Choroid plexus epithelial cell (primary cell): ENCODE measurements around the gene MINDY4B.
A peak's percentile ranks its signal among the peaks of the same experiment; 100 is the strongest.

Source experiments
- DNase-seq: peaks from one replicate; pipeline ENCODE4 v3.0.0-alpha.2; 2010; ENCODE audit warnings: low read depth
- H3K4me3 ChIP-seq: 2 replicates; pipeline ENCODE4 v1.5.1; 2011; ENCODE audit warnings: low read depth, mild to moderate bottlenecking, control low read depth, low read length, moderate library complexity
- TF ChIP-seq, protein P1 (sequence below): conservative IDR thresholded peaks from 2 replicates; pipeline ENCODE4 v1.5.1; 2011; ENCODE audit warnings: low read depth, mild to moderate bottlenecking, control low read depth, inconsistent platforms, low read length, moderate library complexity

The MINDY4B gene

DNA sequence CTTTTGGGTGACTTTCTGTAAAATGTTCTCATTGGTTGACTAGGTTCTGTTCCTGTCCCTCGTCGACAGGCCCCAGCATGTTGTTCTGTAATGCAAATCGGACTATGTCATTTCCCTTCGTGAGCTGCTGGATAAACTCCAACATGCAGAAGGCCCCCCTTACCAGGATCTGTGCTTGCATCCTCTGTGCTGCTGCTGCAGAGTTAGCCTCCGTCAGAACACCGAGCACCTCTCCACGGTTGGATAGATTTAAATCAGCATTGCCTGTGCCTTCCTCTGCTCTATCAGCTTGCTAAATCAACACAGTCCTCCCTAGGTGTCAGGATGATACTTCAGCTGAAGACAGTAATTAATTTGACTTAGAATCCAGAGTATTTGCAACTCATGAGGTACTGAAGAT lies 12.7 kb upstream of the MINDY4B start:
- no peak overlapping the region for H3K4me3 ChIP-seq
- DNase-seq, result no peak
- TF ChIP-seq, protein P1, sequence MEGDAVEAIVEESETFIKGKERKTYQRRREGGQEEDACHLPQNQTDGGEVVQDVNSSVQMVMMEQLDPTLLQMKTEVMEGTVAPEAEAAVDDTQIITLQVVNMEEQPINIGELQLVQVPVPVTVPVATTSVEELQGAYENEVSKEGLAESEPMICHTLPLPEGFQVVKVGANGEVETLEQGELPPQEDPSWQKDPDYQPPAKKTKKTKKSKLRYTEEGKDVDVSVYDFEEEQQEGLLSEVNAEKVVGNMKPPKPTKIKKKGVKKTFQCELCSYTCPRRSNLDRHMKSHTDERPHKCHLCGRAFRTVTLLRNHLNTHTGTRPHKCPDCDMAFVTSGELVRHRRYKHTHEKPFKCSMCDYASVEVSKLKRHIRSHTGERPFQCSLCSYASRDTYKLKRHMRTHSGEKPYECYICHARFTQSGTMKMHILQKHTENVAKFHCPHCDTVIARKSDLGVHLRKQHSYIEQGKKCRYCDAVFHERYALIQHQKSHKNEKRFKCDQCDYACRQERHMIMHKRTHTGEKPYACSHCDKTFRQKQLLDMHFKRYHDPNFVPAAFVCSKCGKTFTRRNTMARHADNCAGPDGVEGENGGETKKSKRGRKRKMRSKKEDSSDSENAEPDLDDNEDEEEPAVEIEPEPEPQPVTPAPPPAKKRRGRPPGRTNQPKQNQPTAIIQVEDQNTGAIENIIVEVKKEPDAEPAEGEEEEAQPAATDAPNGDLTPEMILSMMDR, result no peak

DNA sequence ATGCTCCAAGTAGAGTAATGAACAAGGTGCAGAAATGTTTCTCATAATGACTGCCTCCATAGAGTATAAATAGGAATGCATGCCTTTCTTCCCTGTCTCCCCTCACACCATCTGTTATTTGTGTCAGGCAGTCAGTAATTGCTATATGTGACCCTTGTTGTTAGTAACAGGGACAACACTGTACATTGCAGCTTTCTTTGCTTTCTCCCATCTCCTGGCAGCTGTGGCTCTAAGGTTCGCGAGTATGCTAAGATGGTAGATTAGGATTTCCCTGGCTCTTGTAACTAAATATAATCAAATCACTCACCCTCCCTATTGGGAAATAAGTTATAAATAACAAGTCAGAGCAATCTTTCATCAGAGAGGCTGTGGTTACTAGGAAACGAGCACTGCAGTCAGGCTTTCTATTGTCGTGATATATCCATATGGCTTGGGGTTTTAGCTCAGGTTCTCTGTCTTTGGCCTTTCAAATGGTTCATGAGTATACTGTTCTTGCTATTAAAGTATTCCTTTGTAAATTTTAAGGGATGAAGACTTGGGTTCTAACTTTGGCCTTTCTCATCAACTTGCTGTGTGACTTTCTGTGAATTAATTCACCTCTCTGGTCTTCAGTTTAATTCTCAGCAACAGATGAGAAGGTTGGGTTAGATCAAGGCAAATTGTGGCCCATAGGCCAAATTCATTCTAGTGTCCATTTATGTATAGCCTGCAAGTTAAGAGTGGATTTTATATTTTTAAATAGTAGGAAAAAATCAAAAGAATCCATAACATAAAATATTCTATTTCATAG lies 8.1 kb upstream of the MINDY4B start:
- H3K4me3 ChIP-seq, result no peak overlapping the region
- peak; percentile 8 for DNase-seq
- TF ChIP-seq, protein P1, result no peak

DNA sequence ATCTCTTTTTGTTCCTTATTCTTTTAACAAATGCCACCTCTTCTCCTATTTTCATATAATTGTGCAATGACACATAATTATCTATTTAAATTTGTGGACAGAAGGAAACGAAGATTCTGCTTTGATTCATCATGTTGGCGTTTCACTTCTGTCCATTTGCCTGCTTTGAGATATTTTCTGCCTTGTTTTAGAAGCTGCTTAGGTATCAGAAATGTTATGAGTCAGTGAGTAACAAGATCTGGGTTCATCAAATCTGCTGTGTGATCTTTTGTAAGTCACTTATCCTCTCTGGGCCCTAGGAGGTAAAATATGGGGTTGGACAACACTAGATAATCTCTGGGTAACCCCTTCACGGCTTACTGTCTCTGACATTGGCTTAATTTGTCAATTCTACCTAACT lies 7.3 kb upstream of the MINDY4B start:
- TF ChIP-seq, protein P1, result no peak

DNA sequence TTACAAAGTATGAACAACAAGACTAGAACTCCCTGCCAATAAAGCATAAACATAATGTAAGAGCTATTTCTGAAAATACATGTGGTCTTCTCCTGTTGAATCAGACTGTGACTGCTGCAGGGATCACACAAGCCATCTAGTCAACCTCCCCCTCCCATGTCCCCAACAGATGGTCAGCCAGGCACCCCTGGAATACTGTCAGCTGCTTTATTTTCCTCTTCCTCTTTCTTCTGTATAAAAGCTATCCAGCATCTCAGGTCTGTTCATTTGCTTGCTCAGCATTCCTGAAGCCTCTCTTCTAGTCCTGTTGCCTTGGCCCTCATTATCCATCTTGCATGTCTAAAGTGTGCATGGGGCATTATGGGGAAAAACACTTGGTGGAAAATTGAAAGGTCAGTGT lies 6.5 kb upstream of the MINDY4B start:
- TF ChIP-seq, protein P1, result no peak
- H3K4me3 ChIP-seq, result no peak overlapping the region
- no peak for DNase-seq

More for the DNA sequence above, 7.3 kb upstream of the MINDY4B start:
- H3K4me3 ChIP-seq, result no peak overlapping the region
- DNase-seq, result no peak

DNA sequence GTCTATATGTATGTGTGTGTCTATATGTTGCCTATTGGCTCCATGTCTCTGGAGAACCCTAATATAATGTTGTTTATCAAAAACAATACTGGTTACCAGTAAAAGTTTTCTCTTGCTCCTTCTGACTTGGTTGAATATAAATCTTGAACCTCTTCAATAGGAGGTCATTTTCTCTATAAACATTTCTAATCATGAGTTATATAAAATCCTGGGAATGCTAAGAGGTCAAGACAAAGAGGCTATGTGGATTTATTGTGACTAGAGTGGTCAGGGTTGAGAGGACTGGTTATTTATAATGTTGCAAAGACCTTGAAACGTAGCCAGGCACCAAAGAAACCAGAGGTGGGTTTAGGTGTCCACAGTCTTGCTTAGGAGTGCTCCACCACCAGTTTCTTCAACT lies 1.2 kb upstream of the MINDY4B start:
- no peak overlapping the region for H3K4me3 ChIP-seq
- no peak for DNase-seq
- TF ChIP-seq, protein P1, result no peak

DNA sequence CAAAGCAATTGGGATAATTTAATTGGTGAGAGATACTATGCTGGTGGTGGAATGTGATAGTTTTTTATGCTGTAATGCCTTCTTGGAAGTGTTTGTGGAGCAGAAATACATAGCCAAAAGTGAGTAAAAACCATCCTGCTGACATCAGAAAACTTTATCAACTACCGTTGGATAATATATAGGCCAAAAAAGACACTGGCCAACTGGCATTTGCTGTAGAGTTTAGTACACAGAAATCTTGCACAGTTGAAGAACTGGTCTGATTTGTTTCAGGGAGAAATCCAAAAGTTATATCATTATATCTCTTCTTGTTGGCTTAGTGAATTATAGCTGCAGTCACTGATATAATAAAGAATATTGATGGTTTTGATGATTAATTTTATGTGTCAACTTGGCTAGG lies 507 bp upstream of the MINDY4B start:
- no peak for DNase-seq
- no peak overlapping the region for H3K4me3 ChIP-seq
- TF ChIP-seq, protein P1, result no peak

DNA sequence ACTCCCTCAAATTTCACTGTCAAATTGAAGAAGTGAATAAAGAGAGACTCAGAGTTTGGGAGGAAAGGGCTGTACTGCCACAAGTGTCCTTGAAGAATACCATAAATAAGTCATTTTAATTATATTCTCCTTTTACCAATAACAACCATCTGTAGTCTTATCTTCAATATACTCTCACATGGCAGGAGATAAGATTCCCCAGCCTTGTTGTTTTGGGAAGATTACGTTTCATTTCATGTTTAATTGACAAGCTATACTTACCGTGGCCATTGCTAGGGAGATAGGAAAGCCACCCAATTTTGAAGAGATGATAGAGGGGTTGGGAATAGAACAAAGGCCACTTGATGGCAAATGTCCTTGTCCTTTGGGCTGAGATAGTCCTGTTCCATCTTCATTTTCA lies 2.3 kb downstream of the MINDY4B start:
- H3K4me3 ChIP-seq, result no peak overlapping the region
- no peak for DNase-seq
- TF ChIP-seq, protein P1, result no peak
